GM18858 (cell line): ENCODE results near the gene WDR44.
"Not testable (repeated sequence)": the region's sequence is repeated elsewhere in the genome, so short reads cannot be mapped to it uniquely, and the experiment has no call there.

ENCODE experiments used
- ATAC-seq: cut with Tn5 transposase; IDR thresholded peaks from one replicate; pipeline ENCODE4 v1.9.1; 2021; ENCODE audit not compliant: unreplicated experiment

WDR44 gene

GRCh38 chrX:118345464-118346257, at the start of gene WDR44:
TSS of gene WDR44 (plus strand) at chrX:118346106. CDS start at chrX:118346504, 398 bp downstream.
- ATAC-seq: peak; percentile 81

GRCh38 chrX:118305827-118306226, 40.1 kb upstream of the WDR44 start:
- not testable (repeated sequence) for ATAC-seq

GRCh38 chrX:118315529-118315928, 30.4 kb upstream of the WDR44 start:
- no peak for ATAC-seq

- ATAC-seq: no peak
Measured at GRCh38 chrX:118324588-118324987, 21.3 kb upstream of the WDR44 start.

GRCh38 chrX:118325453-118325852, 20.5 kb upstream of the WDR44 start:
- ATAC-seq: no peak

- no peak for ATAC-seq
Measured at GRCh38 chrX:118329175-118329574, 16.7 kb upstream of the WDR44 start.

GRCh38 chrX:118337687-118338086, 8.2 kb upstream of the WDR44 start:
- ATAC-seq: no peak

- ATAC-seq: no peak
Measured at GRCh38 chrX:118338930-118339329, 7.0 kb upstream of the WDR44 start.

GRCh38 chrX:118345045-118345463, 852 bp upstream of the WDR44 start:
- no peak for ATAC-seq

- ATAC-seq: peak; percentile 11
Measured at GRCh38 chrX:118346258-118347094, 570 bp downstream of the WDR44 start.

GRCh38 chrX:118347131-118347530, 1.2 kb downstream of the WDR44 start:
- ATAC-seq: no peak

GRCh38 chrX:118347736-118348135, 1.8 kb downstream of the WDR44 start:
- ATAC-seq: no peak

GRCh38 chrX:118348186-118348810, 2.4 kb downstream of the WDR44 start:
- ATAC-seq: no peak

- no peak for ATAC-seq
Measured at GRCh38 chrX:118349188-118349587, 3.3 kb downstream of the WDR44 start.

GRCh38 chrX:118350221-118350620, 4.3 kb downstream of the WDR44 start:
- no peak for ATAC-seq

GRCh38 chrX:118350706-118351105, 4.8 kb downstream of the WDR44 start:
- ATAC-seq: no peak

- ATAC-seq: no peak
Measured at GRCh38 chrX:118352566-118352965, 6.7 kb downstream of the WDR44 start.

GRCh38 chrX:118353081-118353850, 7.4 kb downstream of the WDR44 start:
- ATAC-seq: peak; percentile 55

- ATAC-seq: no peak
Measured at GRCh38 chrX:118355225-118355920, 9.5 kb downstream of the WDR44 start.

- no peak for ATAC-seq
Measured at GRCh38 chrX:118356154-118356701, 10.3 kb downstream of the WDR44 start.
